HG02973 (cell line): ENCODE results near the gene FAM107B.

ENCODE experiments used
- ATAC-seq: cut with Tn5 transposase; IDR thresholded peaks from one replicate; pipeline ENCODE4 v1.9.1; 2021; ENCODE audit warnings: moderate library complexity; ENCODE audit not compliant: unreplicated experiment

The FAM107B gene

DNA sequence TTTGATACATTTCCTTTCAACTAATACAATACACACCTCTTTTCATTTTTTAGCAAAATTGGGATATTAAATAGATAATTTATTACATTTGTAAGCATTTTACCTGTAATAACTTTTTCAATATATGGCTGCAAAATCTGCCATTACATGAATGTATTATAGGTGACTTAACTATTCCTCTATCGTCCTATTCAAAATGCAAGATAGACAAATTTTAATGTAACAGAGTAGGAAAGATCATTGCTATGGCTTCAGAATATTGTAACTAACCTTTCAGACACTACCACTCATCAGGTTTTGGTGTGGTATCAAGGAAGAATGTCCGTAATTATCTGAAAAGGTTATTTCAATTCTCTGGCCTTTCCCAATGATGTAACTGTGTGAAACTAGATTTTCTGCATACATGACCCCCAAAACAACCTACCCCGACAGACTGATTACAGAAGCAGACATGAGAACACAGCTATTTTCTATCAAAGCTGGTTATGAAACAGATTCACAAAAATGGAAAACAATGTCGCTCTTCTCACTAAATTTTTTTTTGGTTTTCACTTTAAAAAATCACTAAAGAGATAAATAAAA, 211.2 kb downstream of the FAM107B start:
- ATAC-seq, result no peak

DNA sequence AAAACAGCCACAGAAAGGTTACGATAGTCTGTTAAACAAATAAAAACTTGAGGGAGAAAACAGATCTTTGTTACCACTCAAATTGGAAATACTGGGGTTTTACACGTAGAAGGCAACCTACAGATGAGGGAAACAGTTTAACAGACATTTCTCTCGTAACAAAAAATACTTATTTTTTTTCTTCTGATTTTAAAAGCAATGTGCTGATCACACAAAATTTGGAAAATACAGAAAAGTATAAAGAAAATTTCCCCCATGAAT, 211.7 kb downstream of the FAM107B start:
- ATAC-seq, result no peak

DNA sequence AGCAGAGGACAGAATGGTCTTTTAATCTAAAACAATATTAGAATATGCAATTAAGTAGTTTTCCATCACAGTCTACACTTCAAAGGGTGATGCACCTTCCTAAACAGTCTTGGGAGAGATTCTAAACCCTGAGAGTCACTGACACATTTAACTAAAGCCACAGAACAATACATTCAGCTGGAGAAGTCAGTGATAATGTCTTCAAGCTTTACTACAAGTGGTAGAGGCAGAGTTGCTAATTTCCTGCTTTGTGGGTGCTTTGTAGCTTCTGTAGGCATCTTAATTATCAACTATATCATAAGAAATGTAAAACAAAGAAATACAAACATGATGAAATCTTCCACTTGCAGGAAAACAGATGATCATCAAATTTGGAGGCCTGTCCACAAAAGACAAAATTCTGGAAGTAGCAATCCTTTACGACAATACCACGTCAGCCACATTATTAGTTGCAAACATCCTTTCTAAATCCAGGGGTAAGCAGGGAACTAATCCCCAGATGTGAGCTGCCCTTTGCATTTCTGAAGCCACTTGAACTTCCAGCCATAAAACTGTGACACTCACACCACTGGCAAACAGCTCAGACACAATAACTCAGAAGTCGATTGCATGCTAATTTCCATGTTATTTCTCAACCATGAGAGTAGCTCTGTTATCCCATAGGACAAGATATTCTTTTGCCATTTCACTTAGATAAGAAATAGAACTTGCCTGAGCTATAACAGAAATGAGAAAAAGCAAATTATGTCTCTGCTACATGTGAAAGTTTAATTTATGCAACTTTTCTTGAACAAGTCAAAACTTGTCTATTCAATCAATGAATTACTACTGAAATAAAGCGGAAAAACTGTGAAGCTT, 212.2 kb downstream of the FAM107B start:
- no peak for ATAC-seq

DNA sequence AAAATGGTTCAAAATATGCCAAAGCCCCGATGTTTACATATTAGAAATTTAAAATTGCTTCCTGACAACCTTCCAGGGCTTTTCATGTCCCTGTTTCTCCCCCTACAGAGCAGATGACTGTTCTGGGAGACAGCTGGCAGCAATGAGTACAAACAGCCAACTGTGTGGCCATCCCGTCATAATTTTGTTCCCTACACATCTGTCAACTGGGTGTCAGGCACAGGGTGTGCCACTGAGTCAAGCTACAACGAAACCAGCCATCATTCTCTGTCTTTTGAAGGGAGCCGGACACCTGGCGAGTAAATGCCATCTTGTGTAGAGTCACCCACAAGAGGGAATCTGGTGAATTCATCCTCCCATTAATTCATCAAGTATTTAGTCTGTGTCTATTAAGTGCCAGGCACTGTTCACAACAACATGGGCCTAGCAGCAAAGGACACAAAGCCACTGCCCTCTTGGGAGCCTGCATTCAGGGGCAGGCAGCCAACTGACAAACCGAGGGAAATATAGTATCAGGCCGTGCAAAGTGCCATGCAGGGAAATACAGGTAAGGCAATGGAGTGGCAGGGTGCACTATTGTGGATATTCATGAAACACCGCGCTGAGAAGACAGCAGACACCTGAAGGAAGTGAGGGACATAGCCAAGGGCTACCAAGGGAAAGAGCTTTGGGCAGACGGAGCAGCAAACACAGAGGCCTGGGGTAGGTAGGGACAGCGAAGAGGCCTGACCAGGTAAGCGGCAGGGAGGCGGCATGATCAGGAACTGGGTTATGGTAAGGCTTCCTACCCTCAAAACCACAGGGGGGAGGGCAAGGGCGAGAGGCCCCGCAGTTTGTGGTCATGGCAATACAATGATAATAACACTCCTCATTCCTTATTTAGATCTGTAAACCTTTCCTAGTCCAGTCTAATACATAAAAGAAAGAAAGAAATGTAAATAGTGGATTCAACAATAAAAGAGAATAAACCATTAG, 213.6 kb downstream of the FAM107B start:
- ATAC-seq, result no peak

DNA sequence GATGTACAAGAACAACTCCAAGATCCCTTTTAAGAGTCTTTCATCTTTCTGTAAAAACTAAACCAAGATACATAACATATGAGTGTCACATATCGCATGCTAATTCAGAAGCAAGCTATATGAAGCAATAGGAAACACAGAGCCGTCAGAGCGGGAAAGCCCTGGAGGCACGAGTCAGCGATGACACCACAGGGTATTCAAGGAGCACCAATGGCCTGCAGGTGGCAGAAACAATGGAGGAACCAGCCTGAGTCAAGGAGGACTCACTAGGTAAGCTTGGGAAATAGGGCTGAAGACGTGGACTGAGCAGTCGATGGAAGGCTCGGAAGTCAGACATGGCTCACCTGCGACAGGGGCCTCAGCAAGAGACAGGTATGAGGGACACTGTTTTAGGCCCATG, 214.4 kb downstream of the FAM107B start:
- no peak for ATAC-seq

DNA sequence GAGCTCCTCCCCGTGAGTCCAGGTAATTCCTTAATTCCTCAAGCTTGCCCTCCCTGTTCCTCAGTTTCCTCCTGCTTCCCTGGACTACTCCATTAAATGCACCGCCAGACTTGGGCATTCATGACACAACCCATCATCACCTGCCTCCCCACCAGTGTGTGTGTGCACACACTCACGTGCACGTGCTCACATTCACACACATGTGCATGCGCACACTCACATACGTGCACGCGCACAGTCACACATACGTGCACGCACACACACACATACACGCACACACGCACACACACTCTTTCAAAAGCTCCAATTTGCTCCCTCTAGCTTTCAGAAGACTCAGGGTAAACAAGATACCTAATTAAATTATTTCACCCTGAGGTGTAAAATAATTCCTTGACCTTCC, 216.7 kb downstream of the FAM107B start:
- no peak for ATAC-seq

DNA sequence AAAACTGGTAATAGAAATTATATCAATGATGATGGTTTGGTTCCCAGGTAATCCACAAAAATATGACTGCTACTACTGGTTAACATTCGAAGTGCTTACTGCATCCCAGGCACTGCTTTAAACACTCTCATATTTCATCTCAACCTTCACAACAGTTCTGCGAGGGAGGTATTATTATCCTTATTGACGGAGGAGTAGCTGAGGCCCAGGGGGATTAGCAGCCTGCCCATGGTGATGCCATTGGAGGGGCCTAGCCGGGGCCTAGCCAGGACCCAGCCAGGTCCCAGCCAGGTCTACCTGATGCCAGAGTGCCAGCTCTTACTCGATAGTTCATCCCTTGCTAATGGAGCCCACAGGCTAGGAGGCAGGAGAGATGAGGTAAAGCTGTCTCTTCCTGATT, 217.1 kb downstream of the FAM107B start:
- ATAC-seq, result no peak

DNA sequence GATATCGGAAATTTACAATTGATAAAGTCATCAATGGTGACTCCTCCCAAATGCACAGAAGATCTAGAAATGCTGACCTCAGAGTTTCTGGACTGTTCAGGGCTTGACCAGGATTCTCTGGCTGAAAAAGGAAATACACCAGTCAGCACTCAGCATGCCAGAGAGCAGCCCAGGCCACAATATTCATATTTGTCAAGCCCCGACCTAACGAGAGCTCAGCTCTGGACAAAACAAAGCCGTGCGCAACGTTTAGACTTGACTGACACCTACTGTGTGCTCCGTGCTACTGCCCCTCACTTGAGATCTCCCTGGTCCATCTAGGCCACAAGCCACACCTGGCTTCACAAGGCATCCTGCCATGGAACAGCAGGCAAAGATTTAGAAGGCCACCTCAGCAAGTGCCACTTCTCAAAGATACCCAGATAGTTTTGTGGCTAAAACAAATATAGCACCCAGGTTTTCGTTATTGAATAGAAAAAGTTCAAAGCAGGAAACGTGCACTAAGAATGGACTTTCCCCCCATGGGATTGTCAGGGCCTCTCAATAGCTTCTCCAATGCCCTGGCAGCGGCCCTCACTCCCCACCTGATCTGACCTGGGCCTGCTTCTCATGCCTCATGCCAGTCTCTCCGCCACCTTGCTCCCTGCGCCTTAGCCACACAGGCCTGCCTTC, 218.3 kb downstream of the FAM107B start:
- no peak for ATAC-seq

DNA sequence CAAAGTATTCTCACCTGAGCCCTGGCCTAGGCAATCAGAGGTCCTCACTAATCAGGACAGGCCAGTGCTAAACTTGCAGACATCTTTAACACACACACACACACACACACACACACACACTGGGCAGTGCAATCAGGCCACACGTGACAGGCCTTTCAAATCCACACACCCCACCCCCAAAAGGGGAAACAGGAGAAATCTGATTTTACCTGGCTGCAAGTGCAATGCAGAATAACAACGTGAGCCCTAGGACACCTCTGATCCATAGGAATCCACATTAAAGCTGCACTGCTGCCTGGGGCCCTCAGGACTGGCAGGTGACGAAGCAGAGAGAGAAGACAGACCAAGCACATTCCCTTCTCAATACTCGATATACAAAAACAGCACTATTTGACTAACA, 218.9 kb downstream of the FAM107B start:
- ATAC-seq, result no peak

DNA sequence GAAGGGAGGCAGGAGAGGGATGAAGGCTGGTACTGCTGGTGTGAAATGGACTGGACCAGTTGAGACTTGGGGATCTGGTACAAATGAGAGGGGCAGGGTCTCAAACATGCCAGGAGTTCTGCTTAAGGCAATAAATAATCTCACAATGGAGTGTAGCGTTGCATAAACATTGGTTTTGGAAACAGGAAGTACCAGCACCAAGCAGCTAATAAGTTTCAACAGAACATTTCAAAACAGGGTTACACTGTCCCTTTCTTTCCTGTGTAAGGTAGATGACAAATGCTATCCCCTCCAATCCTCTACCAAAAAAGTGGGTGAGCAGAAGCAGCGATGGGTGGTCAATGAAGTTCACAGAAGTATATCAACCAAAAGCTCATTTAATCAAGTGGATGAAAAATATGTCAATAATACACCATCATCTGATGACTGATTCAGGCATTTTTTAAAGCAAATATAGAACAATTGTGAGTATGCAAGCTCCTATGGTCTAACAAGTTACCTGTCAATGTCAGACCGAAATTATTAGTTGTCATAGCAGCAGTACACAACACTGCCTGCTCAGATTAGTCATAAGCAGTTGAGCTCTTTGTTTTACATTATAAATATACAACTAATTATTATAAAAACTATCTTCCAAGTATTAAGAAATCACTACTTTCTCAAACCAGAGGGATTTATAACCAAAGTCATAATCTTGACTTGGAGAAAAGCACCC, 220.0 kb downstream of the FAM107B start:
- peak; percentile 56 for ATAC-seq

DNA sequence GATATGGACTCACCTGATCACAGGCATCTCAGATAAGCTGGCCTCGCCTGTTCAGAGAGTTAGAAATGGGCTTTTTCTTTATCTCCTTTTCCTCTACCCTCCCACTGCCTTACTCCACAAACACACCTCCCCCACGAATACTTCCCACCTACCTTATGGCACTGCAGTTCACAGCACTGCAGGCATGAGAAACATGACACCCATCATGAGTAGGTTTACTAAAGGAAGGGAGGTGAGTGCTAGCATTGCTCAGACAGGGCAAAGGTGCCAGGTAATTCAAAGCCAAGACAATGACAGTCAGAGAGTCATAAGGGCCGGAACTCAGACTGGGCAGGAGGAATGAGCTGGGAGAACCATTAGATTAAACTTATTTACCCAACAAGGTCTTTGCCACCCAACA, 220.6 kb downstream of the FAM107B start:
- no peak for ATAC-seq

DNA sequence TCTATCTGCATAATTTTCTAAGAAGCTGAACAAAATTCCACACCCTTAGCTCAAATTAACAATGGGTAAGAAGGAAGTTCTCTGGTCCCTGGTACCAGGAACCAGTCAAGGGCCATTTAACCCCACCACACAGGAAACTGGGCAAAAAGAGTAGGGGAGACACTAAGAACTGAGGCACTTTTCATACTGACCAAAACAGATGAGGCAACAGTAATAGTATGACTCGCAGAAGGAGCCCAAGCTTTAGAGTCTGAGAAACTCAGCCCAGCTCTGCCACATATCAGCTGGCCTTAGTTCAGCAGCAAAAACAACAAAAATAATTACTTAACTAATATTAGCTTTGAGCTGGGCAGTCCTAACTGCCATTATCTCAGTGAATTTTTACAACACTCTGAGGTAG, 221.2 kb downstream of the FAM107B start:
- ATAC-seq, result no peak

DNA sequence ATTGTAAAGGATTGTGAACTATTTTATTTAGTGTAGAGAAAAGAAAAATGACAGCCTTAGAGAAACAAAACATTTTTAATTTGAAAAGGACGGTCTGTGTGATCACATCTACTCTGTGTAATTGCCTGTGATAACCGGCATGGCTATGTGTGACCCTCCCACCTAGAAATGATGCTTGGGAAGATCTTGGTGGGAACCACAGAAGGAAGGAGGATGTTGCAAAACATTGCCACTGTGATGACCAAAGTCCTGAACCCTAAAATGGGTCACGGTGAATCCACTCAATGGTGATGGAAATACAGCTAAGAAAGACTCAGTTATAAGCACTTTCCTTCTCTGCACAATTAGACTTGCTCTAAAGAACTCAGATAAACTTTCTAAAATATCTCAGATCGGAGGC, 222.7 kb downstream of the FAM107B start:
- no peak for ATAC-seq

DNA sequence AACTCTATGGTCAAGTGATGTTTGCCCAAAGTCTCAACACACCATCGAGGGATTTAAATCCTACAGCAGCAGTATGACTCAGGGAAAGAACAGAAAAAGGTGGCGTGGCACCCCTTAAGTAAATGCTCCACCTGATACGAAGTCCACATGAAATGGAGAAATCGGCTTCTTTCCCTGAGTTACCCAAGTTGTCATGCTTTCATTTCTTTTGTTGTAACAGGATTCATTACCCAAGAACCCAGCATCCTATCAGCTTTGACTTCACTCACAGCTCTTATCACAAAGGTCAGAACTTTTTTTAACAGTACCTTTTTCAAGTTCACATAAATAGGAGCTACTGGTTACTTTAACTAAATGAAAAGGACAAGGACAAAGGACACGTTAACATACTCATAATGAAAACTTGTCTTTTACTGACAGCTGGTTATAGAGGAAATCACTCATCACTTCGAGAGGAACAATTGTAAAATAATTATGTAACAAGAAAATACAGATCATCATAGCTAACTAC, 224.2 kb downstream of the FAM107B start:
- no peak for ATAC-seq

DNA sequence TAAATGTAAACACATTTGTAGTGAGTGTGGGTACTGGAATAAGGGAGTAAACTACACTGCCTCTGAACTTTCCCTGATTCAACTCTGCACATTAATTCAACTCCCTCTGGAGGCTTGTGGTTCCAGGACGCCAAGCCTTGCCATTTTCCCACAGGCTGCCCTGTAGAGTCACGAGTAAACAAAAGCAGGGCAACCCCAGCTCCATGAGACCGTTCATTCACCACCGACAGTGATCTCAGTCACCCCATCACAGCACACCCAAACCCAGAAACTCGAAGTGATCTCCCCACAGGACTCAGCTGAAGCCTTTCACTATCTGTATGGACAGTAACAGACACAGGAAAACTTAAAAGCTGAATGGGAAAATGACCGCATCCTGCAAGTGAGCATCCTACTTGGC, 225.2 kb downstream of the FAM107B start:
- no peak for ATAC-seq

DNA sequence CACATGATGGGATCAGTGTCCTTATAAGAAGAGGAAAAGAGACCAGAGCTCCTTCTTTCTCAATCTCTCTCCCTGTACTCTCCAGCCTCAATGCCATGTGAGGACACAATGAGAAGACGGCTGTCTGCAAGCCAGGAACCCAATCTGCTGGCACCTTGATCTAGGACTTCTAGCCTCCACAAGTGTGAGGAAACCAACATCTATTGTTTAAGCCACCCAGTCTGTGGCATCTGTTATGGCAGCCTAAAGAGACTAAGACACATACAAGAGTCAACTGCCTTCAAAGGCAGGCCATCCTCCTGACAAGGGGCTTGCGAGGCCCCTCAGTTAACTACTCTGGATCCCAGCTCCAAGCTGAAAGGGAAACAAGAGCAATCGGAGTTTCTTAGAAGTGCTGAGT, 225.7 kb downstream of the FAM107B start:
- no peak for ATAC-seq

DNA sequence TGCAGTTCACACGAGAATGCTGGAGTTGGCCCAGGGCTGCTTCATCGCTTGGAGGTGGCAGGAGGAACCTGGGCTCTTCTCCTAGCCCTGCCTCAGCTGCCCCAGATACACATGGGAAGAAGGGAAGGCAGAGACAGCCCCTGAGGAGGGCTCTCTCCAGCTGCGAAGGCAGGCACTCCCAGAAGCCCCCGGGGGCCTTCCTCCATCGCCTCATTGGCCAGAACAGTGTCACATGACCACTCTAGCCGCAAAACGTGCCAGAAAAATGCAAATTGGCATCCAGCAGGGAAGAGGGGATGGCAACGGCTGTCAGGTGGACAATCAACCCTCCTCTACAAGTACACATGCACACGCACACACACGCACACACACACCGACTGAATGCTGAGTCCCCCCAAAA, 226.2 kb downstream of the FAM107B start:
- no peak for ATAC-seq

DNA sequence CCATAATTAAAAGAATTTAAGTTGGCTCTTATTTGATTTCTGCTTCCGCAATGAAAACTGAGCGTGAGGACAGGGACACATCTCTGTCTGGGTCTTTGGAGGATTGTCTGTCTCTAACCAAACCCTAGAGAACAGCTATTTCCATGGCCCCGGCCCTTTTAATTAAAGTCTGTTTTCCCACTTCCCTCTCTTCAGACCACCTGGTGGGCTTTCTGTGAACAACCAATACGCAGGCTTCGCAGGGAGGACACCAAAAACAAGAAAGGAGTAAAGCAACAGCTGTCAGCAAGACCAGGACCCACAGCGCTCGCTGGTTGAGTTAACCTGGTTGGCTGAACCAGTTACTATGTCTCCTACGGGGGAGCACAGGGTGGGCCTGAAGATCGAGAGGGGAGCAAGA, 226.9 kb downstream of the FAM107B start:
- no peak for ATAC-seq

DNA sequence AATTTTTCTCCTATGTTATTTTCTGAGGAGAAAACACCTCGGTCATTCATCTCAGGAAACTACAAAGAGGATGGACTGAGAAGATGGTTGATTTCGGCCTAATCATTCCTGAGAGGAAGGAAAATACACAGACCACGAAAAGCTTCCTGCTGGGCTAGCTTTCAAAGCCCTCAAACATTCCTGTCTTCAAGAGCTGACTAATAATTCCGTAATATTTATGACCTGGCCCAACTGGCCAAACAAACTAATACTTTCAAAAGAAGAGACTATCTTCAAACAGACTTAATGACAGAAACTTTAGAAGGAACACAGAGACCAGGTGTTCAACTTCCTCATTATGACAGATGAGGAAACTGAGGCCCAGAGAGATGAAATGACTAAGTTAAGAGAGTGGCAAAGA, 228.9 kb downstream of the FAM107B start:
- no peak for ATAC-seq

DNA sequence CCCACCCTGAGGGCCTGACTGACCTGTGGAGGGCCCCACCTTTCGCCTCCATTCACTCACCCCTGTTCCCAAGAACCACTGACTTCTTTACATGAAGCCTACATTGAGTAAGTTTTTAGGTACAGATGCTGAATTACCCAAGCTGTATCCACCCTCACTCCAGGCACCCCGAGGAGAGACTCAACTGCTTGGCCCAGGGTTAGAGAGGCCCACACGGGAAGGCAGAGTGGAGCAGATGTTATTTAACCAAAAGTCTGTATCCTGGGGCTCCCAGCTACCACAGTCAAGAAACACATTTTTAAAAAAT, 230.8 kb downstream of the FAM107B start:
- ATAC-seq, result no peak
